Stimulated activated CD4-positive, alpha-beta T cell treated with anti-CD3 and anti-CD28 coated beads, Interleukin-15, amount 100 ng/mL, for 48 hours (primary cell): ENCODE results near the gene RHEBL1.

Experiments
- DNase-seq, 2 donors: peaks; one replicate each; pipeline ENCODE4 v3.0.0-alpha.2; 2020; ENCODE audit warnings: low read depth in 2 of 2

The RHEBL1 gene

DNA sequence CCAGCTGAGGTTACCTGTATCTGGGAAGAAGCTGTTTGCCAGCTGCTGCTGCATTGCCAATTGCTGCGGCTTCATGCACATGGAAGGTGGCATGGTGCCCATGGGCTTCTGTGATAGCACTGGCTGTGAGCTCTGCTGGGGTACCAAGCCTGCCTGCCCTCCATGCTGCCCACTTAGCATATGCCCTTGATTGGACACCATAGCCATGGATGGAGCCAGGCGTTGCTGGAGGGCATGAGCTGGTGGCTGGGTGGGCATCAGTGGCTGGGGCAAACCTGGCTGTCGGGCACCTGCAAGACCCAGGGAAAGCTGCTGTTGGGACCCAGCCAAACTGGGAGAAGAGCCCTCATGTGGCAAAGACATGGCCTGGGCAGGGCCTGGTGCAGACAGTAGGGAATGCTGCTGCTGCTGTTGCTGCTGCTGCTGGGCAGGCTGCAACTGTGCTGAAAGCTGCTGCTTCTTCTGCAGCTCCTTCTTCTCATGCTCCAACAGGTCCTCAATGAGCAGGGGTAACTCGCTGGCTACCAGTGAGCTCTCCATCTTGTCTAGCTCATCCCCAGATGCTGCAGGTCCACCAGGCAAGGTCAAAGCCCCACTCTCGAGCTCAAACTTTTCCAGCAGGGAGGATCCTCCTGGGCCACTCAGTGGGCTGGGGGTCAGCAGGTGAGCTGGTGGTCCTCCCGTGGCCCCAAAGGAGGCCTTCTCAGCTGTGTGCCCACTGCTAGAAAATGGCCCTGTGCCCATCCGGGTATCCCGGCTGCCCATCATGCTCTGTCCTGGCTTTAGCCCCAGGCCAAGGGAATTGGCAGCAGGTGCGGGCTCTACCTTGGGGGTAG is 32.5 kb downstream of the RHEBL1 start:
- no peak for DNase-seq

DNA sequence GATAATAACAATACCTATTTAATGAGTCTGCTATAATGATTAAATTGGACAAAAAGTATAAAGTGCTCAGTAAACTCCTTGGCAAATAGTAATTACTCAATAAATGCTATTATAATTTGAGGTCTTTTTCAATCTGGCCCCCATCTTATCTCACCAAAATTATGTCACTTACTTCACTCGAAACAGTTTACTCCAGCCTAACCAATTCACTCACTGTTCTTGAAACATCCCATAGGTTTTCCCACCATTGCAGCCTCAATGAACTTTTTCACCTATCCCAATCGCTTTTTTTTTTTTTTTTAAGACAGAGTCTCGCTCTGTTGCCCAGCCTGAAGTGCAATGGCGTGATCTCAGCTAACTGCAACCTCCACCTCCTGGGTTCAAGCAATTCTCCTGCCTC is 33.8 kb downstream of the RHEBL1 start:
- no peak for DNase-seq

DNA sequence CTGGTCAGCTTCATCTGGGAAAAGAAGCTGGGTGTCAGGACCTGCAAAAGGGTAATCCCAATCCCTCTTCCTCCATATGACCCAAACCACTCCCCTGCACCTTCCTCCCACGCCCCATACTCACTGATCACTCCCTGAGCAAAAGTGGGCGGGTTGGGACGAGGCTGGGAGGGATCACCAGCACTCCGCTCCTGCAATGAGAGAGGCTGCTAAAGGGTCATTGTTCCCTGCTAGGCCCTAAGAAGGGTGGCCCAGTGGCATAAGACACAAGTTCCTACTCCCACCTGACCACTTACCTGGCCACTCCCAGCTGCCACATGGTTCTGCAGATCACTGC is 35.5 kb downstream of the RHEBL1 start:
- no peak for DNase-seq

DNA sequence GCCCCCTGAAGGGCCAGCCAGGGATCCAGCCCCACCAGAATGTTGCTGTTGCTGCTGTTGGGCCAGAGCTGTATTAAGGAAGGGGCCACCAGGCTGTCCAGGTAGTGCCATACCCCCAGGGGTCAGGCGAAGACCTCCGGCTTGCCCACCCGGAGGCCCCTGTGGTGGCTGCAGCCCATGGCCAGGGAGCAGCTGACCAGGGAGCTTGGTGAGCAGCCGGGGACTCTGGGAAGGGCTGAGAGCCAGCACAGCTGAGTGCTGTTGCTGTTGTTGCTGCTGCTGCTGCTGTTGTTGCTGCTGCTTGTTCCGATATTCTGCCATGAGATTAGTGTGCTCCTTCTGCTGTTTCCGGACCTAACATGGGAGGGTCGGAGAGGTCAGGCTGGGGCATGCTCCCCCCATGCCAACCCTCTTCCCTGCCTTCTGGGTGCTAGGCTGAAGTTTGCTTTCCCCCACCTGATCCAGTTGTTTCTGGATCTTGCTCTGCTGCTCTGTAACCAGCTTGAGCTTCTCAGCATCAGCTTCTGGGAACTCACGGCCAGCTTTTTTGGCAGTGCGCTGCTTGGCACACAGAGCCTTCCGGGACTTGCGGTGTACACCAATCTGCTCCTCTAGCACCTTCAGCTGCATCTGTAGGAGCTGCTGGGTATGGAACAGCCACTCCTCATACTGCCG is 36.0 kb downstream of the RHEBL1 start:
- DNase-seq, result no peak

DNA sequence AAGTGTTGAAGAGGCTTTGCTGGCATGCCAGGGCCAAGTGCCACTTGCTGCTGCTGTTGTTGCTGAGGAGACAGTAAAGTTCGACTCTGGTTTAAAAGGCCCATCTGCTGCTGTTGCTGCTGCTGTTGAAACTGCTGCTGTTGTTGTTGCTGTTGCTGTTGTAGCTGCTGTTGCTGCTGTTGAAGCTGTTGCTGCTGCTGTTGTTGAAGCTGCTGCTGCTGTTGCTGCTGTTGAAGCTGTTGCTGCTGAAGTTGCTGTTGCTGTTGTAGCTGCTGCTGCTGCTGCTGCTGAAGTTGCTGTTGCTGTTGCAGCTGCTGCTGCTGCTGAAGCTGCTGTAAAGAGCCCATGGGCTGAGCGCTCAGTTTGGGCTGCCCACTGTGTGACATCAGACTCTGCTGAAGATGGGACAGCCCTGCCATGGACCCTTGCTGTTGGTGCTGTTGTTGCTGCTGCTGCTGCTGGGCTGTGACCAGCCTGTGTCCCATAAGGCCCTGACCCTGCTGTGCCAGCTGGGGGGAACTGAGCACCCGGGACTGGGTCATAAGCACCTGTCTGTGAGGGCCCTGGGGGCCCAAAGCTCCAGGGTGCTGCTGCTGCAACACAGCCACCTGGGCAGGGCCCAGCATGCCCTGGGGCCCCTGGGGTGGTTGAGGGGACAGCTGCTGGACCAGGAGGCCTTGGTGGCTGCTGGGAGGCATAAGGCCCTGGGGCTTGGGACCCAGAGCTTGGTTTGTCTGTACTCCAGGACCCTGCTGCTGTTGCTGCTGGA is 36.9 kb downstream of the RHEBL1 start:
- no peak for DNase-seq

DNA sequence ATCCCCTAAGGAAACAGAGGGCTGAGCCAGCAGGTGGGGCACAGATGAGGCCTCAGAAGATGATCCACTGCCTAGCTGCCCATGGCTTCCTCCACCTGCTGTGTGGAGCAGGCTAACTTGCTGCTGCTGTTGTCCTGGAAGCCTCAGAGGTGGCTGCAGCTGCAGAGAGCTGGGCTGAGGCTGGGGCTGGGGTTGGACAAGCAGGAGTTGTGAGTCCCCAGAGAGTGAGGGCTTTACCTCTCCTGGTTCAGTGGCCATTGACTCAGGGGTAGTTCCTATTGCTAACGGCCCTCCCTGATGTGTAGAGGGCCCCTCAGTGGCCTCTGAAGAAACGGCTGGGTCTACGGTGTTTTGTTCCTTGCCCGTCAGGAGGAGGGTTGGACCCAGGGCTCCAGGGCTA is 37.5 kb downstream of the RHEBL1 start:
- no peak for DNase-seq

DNA sequence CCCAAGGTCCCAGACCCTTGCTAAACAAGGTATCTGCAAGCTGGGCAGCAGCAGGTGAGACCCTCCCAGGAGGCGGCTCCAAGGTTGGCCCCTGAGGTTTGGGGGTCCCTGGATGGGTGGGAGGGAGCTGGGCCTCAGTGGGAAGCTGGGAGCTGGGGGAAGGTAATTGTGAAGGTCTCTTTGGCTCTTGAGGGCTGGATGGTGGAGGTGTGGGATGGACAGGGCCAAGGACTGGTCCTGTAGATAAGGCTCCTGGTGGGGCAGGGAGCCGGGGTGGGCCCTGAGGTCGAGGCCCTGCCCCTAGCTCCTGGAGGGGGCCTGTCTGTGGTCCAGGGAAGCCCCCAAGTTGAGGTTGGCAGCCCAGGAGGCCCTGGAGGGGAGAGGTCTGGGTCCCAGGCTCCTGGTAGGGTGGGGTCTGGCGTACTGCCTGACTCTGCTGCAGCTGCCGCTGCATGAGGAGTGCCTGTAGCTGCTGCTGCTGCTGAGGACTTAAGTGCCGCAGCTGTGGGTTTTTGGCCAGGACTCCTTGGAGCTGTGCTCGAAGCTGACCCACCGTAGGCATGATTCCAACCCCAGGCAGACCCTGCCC is 38.1 kb downstream of the RHEBL1 start:
- DNase-seq, result no peak

DNA sequence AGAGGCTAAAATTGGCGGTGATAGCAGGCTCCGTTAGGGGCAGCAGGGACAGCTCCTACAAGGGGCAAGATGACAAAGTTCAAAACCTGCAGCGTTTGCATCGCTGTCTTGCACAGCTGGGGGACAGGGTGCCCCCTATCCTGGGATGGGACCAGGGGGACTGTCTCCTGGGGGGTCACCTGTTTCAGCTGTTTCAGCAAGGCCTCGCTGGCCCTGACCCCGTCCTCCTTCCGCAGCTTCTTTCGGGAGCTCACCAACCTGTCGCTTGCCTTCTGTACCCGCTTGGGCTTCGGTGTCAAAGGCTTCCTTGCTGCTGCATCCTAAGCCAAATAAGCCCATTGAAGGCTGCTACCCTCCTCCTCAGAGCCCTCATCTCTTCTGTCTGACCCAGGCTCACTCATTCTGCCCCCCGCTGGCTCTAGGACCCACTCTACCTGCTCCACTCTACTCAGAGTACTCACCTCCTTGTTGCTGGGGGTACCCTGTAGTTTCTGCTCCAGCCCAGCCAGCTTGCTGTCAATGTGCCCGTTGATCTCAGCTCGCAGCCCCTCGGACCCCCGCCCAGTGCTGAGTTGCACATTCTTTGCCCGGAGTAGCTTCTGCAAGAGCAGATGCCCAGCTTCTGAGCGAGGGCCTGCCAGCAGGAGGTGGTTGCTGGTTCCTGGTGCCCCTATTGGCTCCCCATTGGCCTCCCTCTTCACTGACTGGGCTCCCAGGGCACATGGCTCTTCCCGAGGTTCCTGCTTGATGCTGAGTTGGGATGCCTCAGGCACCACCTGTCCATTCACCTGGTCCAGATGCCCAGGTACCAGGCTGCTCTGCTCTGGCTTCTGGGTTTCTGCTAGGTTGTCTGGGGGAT is 38.8 kb downstream of the RHEBL1 start:
- DNase-seq, result no peak

DNA sequence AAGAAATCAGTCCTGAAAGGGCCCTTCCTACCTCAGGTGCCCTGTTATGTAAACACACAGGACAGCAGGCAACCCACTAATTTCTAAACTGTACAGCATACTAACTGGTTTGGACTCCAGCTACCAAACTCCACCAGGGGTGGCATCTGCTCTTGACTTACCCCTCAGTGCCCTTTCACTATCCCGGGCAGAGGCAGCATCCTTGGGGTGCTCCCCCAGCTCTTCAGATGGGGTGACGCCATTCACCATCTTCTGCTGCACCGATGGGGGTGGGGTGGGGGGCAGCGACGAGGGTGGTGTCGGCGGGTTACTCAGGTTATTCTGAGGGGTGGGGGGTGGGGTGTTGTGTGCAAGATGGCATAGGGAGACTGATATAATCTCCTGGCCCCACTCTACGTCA is 39.7 kb downstream of the RHEBL1 start:
- no peak for DNase-seq

DNA sequence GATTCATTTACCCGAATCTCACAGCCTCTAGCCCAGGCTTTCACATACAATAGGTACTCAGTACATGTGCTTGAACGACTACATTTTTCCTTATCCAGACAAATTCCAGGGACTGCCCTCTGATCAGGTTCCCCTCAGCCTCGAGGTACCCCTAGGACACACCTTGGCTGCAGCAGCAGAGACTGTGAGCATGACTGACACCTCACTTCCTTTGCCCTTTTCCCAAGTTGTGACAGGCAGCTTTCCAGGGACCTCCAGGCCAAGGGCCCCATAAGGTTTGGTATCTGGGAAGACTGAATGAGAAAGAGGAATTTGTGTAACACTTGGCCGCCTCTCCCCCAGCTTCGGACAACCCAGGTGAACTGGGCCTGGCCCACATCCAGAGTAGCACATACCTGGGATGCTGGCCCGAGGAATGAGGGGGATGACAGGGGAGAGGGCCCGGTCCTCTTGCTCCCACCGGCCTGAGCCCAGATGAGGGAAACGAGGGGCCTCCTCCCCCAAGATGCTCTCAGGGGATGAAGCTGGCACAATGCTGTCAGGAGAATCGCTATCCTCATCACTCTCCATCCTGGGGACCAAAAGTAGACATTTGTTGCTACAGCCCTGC is 41.0 kb downstream of the RHEBL1 start:
- no peak for DNase-seq

DNA sequence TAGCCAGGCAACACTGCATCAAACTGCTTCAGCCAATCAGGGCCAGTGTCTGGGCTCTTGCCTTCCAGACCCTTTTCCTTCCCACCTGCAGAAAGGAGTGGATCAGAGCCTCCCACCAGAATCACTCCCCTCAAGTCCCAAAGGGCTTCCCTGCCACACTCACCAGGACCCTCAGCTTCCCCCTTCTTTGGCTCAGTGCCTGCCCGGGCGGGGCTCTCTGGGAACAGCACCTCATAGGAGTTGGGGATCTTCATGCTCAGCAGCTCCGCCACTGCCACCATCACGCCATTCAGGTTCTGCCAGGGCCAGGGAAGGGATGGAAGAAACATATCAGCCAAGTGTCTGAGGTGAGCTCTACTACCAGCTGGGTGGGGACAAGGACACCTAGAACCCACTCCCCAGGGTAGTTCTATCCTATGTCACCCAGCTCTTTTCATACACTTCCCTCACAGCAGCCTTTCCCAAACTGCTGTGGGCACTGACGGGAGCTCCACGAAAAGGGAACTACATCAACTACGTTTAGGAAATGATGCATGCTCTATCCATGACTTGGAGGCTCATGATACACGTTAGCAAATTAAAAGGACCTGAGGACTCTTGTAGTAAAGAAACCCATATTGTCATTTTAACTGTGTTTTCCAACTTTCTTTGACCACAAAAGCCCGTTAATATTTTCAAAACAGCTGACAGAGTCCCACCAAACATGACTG is 41.8 kb downstream of the RHEBL1 start:
- DNase-seq, result no peak

DNA sequence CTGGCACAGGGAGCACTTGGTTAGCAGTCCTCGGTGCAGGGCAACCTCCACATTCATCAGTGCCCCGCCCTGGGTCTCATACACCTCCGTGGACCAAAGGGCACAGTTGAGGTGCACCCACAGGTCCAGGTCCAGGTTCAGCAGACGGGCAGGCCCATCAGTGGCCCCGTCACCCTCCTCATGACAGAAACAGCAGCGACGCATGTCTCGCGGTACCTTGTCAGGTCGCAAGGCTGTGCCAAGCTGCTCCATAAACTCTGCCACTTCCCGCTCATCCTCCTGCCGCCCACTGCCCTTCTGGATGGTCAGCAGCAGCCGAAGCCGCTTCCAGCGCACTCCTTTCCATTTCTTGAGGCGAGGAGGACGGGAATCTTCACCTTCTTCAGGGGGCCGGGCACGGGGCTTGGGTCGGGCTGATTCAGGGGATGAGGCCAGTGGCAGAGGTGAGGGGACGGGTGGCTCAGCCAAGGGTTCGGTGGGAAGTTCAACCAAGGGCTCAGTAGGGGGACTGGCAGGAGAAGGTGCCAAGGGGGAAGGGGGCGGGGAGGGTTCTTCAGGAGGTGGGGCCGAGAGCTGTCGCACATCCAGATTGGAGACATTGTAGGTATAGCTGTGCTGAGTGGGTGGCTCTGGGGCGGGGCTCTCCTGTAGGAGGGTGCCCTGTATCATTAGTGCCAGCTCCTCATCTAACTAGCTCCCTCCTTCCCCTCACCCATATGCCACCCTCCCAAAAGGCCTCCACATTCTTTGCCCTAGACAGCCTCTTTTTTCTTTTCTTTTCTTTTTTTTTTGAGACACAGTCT is 42.9 kb downstream of the RHEBL1 start:
- DNase-seq, result no peak

DNA sequence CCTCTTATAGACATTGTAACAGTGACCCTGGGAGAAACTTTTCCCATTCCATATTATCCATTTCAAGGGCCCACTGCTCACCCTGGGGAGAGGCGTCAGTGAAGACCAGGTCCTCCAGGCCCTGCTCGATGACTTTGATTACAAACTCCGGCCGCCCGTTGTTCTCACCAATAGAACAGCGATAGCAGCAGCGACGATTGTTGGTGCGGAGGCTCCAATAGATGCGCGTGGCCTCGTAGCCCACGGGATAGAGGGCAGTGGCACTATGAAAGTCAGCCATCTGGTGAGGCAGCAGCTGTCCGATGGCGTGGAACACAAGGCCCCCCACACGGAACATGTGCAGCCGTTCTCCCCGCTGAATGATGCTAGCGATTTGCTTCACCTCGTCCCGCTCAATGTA is 43.7 kb downstream of the RHEBL1 start:
- DNase-seq, result no peak

DNA sequence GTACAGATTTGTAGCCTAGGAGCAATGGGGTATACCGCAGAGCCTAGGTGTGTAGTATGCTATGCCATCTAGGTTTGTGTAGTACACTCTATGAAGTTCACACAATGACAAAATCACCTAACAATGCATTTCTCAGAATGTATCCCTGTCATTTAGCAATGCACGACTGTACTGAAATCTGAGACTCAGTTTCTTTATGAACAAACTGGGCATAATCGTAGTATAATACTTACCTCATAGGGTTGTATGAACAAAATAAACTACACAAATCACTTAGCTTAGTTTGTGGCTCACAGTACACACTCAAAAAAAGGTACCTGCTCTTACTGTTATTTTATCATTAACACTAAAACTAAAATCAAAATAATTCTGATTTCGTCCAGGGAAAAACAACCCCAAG is 44.3 kb downstream of the RHEBL1 start:
- DNase-seq, result no peak

DNA sequence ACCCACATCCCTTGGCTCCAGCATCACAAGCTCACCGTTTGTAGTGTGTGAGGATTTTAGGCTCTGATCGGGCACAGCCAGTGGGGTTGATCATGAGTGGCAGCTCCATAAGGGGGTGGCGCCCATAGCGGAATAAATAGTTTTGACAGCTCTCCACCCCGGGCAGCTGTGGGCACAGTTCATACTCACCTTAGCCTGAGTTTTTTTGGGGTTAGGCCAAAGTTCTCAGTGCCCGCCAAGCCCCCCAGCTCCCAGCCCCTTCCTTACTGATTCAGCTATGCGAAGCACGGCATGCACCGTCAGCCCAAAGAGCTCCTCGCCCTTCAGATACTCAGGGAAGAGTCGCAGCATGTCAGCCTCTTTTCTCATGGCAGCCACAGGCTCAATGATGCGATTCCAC is 45.2 kb downstream of the RHEBL1 start:
- no peak for DNase-seq

DNA sequence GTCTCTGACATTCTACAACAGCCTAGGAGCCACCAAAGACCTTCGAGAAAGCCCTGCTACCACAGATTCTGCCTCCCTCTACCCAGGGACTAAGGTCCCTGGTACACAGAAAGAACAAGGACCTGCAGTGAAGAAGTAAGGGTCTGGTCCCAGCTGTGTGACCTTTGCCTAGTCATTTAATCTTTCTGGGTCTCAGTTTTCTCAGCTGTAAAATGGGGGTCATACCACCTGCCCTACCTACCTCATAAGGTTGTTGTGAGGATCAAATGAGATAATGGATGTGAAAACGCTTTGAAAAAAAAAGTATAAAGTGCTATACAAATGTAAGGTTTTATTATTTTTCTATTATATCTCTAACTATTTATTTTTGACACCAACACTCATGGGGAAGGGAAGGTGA is 46.0 kb downstream of the RHEBL1 start:
- DNase-seq, result no peak

DNA sequence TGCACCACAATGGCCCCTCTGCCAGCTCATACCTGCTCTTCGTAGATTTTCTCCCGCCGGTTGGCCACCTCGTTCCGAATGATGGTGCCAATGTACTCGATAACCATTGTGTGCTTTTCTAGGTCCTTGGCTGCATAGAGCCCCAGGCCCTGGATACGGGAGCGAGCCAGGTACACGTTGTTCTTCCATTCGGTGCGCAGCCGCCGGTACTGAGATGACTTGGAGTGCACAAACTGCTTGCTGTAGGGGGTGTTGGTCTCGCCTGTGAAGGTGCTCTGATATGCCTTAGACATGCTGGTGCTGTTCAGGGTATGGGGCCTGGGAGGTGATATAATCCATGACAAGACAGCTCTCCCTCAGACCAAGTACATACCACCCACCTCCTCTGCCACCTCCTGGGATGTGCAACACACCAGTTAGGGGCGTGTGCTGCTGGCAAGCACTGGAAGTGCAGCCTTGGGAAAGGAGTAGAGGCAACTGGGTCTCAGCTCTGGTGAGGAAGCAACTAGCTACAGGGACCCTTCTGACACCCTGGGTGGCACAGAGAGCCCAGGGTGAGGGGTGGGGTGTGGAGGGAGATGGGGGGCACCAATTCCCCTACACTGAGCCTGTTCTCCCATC is 47.1 kb downstream of the RHEBL1 start:
- DNase-seq, result no peak

DNA sequence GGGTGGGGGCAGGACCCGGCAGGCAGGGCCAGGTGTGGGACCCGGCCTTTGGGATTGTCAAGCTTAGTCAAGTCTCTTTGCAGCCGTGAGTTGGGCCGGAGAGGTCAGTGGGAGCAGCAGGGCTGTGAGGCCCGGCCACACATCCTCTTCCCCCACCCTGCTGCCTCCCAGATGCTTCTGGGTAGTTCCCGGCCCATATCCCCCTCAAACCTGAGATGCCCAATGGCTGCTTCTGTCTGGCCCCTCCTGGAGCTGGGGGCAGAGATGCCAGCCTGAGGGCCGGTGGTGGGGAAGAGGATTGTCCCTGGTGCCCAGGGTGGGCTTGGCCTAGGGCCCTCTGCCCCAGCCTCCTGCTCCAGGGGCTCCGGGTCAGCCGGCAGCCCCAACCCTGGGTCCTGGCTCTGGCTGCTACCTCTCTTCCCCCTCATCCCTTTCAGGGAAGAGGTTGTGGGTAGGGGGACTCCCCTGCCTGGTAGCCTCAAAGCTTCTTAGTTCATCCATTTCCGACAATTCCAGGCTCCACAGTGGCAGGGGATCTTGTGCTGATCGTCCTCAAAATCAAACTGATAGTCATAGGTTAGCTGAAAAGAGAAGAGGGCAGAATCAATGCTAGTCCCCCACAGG is 48.4 kb downstream of the RHEBL1 start:
- DNase-seq, result no peak

DNA sequence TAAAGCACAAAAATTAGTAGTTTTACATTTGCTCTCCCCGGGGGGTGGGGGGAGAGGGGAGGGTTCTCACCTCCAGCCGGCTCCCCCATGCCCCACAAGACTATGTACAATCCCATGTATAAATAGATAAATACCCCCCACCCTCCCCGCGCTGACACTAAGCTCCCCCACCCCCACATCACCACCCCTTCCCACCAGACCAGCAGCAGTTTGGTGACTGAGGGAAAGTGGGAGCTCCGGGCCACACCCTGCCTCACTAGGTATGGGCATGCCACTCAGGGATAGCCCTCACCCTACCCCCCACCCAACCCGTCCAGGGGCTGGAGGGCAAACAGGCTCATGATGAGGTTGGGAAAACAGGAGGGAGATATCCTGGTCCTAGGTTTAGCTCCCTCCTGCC is 49.3 kb downstream of the RHEBL1 start:
- no peak for DNase-seq
